RPMI7951 (cell line): ENCODE data around the gene RAMP1. TPM values are rescaled to one million over a fixed set of nuclear protein-coding genes. Genes with fewer than 3 reads are reported as not detected.

ENCODE experiments used
- DNase-seq: peaks from one replicate; pipeline ENCODE4 v3.0.0-alpha.2; 2012; ENCODE audit warnings: low read depth
- total RNA-seq: library from RNA; depleted of rRNA; stranded (reverse); fragments of >200 nt; shearing (Covaris generic); gene quantifications from 2 replicates; pipeline ENCODE4 v1.2.3, GENCODE V29; 2014

The RAMP1 gene
- total RNA-seq, 1 experiment from 2014 or later = 6.2 TPM

GRCh38 chr2:237876951-237877491, 17.6 kb downstream of the RAMP1 start:
- no peak for DNase-seq

- no peak for DNase-seq
Measured at GRCh38 chr2:237877576-237878307, 18.3 kb downstream of the RAMP1 start.

GRCh38 chr2:237878321-237879057, 19.1 kb downstream of the RAMP1 start:
- no peak for DNase-seq

- no peak for DNase-seq
Measured at GRCh38 chr2:237879058-237879430, 19.6 kb downstream of the RAMP1 start.

GRCh38 chr2:237879991-237880560, 20.7 kb downstream of the RAMP1 start:
- DNase-seq = no peak

GRCh38 chr2:237882510-237883481, 23.4 kb downstream of the RAMP1 start:
- DNase-seq = no peak

- no peak for DNase-seq
Measured at GRCh38 chr2:237883951-237884446, 24.6 kb downstream of the RAMP1 start.

- no peak for DNase-seq
Measured at GRCh38 chr2:237884681-237885080, 25.3 kb downstream of the RAMP1 start.

GRCh38 chr2:237885111-237885930, 25.9 kb downstream of the RAMP1 start:
- DNase-seq = no peak

- DNase-seq = no peak
Measured at GRCh38 chr2:237885931-237886684, 26.7 kb downstream of the RAMP1 start.

- no peak for DNase-seq
Measured at GRCh38 chr2:237886685-237887481, 27.5 kb downstream of the RAMP1 start.

GRCh38 chr2:237888389-237888788, 29.0 kb downstream of the RAMP1 start:
- DNase-seq = peak; percentile 40

GRCh38 chr2:237889016-237889415, 29.6 kb downstream of the RAMP1 start:
- no peak for DNase-seq

GRCh38 chr2:237889811-237890210, 30.4 kb downstream of the RAMP1 start:
- DNase-seq = no peak

GRCh38 chr2:237892478-237892877, 33.1 kb downstream of the RAMP1 start:
- DNase-seq = no peak

GRCh38 chr2:237892984-237893595, 33.7 kb downstream of the RAMP1 start:
- no peak for DNase-seq

GRCh38 chr2:237894396-237894979, 35.1 kb downstream of the RAMP1 start:
- DNase-seq = no peak

GRCh38 chr2:237894986-237895543, 35.6 kb downstream of the RAMP1 start:
- no peak for DNase-seq
